GM12865 (cell line): ENCODE data around the gene OR14I1.
A peak's percentile ranks its signal among the peaks of the same experiment; 100 is the strongest.

Source experiments
- DNase-seq: peaks from one replicate; pipeline ENCODE4 v3.0.0; 2010; ENCODE audit warnings: low read depth
- H3K4me3 ChIP-seq: 2 replicates; pipeline ENCODE4 v1.5.1; 2011; ENCODE audit warnings: mild to moderate bottlenecking, low read depth, low read length, control low read depth
- TF ChIP-seq, protein P1 (sequence below): IDR thresholded peaks from 2 replicates; pipeline ENCODE4 v1.5.1; 2011; ENCODE audit warnings: low read length, control low read depth, low read depth, inconsistent platforms; ENCODE audit not compliant: insufficient read depth; ENCODE audit errors: missing control alignments

OR14I1 gene

DNA sequence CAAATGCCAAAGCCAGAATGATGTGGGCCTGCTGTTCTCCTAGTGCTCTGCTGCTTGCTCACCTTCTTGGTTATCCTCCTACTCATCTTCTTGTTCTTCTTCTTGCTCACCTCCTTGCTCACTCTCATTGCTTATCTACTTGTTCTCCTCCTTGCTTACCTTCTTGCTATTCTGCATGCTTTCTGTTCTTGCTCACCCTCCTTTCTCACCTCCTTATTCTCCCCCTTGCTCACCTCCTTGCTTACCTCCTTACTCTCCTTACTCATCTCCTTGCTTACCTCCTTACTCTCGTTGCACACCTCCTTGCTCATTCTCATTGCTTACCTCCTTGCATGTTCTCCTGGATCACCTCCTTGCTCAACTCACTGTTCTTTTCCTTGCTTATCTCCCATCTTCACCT is at the start of gene OR14I1:
TSS of gene OR14I1 (minus strand) at position 53 of the 400 bp plus-strand sequence.
- TF ChIP-seq, protein P1, sequence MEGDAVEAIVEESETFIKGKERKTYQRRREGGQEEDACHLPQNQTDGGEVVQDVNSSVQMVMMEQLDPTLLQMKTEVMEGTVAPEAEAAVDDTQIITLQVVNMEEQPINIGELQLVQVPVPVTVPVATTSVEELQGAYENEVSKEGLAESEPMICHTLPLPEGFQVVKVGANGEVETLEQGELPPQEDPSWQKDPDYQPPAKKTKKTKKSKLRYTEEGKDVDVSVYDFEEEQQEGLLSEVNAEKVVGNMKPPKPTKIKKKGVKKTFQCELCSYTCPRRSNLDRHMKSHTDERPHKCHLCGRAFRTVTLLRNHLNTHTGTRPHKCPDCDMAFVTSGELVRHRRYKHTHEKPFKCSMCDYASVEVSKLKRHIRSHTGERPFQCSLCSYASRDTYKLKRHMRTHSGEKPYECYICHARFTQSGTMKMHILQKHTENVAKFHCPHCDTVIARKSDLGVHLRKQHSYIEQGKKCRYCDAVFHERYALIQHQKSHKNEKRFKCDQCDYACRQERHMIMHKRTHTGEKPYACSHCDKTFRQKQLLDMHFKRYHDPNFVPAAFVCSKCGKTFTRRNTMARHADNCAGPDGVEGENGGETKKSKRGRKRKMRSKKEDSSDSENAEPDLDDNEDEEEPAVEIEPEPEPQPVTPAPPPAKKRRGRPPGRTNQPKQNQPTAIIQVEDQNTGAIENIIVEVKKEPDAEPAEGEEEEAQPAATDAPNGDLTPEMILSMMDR = no peak
- DNase-seq = no peak
- H3K4me3 ChIP-seq = no peak within 1 kb of the TSS

DNA sequence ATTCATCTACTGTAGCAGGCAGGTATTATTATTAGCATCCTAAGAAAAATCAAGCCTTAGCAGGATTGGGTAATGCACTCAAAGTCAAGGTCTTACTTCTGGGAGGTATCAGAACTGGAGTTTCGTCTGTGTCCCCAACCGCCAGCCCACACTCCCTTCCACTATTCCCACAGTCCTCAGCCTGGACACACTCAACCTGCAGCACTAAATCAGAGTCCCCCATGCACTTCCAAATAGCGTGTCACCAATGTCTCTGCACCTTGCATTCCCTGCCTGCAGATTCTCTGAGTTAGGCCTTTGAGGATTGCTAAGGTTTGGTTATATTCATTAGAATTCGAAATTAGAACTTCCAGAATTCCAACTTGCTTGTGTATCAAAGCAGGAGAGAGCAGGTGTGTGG is 49.1 kb upstream of the OR14I1 start:
- no peak overlapping the region for H3K4me3 ChIP-seq
- no peak for DNase-seq
- TF ChIP-seq, protein P1 = no peak

DNA sequence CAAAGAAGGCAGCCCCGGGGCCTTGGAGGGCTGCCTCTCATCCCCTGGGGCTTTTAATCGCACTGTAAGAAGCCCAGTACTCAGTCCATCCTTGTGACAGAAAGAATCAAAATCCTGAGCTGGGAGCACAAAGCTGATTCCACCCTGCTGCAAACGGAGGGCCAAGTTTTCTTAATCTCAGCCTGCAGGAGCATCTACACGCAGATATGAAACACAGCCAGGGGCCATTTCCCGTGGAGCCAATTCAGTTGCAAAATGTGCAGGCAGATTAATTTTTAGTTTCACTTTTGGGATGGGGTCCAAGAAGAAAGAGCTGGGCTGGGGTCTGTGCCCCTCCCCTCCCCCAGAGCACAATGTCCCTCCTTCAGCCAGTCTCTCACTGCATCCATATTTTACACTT is 48.6 kb upstream of the OR14I1 start:
- H3K4me3 ChIP-seq = no peak overlapping the region
- TF ChIP-seq, protein P1 = no peak
- no peak for DNase-seq

- H3K4me3 ChIP-seq = no peak overlapping the region
- DNase-seq = no peak
- TF ChIP-seq, protein P1 = no peak
Observed at GRCh38 chr1:248750496-248750895, 47.9 kb upstream of the OR14I1 start.

- no peak overlapping the region for H3K4me3 ChIP-seq
- TF ChIP-seq, protein P1 = no peak
- no peak for DNase-seq
Observed at GRCh38 chr1:248748211-248748610, 45.6 kb upstream of the OR14I1 start.

- TF ChIP-seq, protein P1 = no peak
- H3K4me3 ChIP-seq = no peak overlapping the region
- no peak for DNase-seq
Observed at GRCh38 chr1:248740876-248741275, 38.3 kb upstream of the OR14I1 start.

DNA sequence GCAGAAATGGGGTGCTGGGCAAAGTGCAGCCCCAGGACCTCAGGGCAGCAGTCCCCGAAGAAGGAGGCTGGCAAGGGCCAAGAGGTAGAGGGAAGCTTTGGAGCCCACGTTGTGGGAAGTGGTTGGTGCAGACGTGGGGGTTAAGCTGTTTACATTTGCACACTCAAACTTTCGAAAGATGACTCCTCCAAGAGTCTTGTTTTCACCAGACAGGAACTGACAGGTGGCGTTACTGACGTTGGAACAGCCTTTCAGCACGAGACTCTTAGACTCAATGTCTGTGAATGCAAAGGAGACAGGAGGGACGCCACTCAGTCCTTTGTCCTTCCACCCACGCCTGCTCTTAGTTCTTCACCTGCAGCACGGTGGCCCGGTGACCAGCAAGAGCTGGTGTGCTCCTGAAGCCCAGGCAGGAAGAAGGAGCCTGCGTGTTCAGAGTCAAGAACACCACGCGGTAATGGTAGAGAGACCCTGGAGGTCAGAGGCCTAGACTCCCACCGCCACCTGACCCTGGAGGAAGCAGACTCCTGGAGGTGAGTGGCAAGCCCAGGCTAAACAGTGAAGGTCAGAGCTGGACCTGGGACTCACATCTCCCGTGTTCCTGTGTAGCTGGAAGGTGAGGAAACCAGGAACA is 37.1 kb upstream of the OR14I1 start:
- no peak overlapping the region for H3K4me3 ChIP-seq
- DNase-seq = peak; percentile 37
- TF ChIP-seq, protein P1 = no peak
